Measurements from ENCODE around the gene NFIC.

The NFIC gene

GRCh38 chr19:3453840-3454239 lies 87.5 kb downstream of the NFIC start:
- Histone ChIP-seq H2AFZ (ENCODE audit: low read depth, low read length) (no peak overlapping the region), H3K4me3 (ENCODE audit: low read depth in 1 of 2, low read length in 2 of 2) (no peak overlapping the region), H3K9me3 (ENCODE audit: insufficient read depth, low read length, severe bottlenecking) (no peaks in the 10 kb centered on the region), H4K20me1 (ENCODE audit: insufficient read depth, low read length) (peaks cover 27% of the 10 kb centered on the region), H3K36me3 (ENCODE audit: insufficient read depth, low read length) (peaks cover 65% of the 10 kb centered on the region), H3K27me3 (ENCODE audit: insufficient read depth, low read length, poor library complexity) (no peaks in the 10 kb centered on the region), H3K79me2 (ENCODE audit: insufficient read depth, low read length) (no peaks in the 10 kb centered on the region), H3K4me1 (ENCODE audit: insufficient read depth, low read length) (no peaks in the 10 kb centered on the region), H3K27ac (ENCODE audit: low read length) (no peak overlapping the region), H3K9ac (ENCODE audit: low read depth, low read length) (no peak overlapping the region), H3K4me2 (ENCODE audit: insufficient read depth, low read length) (no peak overlapping the region)
- no peak for TF ChIP-seq CTCF (IDR thresholded peaks at IDR 0.05; ENCODE audit: borderline replicate concordance, extremely low read depth, low read length, poor library complexity, severe bottlenecking)
- TF ChIP-seq EZH2 (IDR thresholded peaks at IDR 0.05; ENCODE audit: borderline replicate concordance, low read depth, low read length, severe bottlenecking): no peak
- ATAC-seq (ENCODE audit: insufficient read depth, low read depth) (no peak), DNase-seq (no peak)

DNA sequence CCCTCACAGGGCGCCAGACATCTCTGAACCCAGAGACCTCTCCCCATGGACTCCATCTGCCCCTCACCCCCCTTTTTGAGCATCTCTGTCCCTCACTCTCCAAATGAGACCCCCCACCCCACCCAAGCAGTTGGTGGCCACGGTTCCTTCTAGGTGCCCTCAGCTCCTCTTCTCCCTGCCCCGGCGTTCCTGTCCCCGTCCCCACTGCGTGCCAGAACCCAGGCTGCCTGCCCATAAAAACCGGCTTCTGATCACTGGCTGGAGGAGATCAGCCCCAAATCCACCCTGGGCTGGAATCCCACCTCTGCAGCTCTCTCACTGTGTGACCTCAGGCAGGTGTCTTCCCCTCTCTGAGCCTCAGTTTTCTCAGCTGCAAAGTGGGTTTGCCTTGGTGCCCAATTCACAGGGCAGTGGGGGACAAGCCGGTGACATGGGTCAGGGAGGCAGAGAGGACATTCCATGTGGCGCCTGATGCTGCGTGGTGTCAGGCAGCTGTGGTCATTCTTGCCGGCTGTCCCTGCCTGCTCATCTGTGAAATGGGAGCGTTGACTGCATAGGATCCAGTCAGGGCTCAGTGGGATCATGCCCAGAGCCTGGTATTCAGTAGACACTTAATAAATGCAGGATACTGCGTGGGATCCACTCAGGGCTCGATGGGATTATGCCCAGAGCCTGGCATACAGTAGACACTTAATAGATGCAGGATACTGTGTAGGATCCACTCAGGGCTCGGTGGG lies 88.4 kb downstream of the NFIC start:
- Histone ChIP-seq H3K9me3 (ENCODE audit: insufficient read depth, low read length, severe bottlenecking) (no peaks in the 10 kb centered on the region), H3K4me2 (ENCODE audit: insufficient read depth, low read length) (no peak overlapping the region), H3K9ac (ENCODE audit: low read depth, low read length) (no peak overlapping the region), H3K4me1 (ENCODE audit: insufficient read depth, low read length) (no peaks in the 10 kb centered on the region), H3K27me3 (ENCODE audit: insufficient read depth, low read length, poor library complexity) (no peaks in the 10 kb centered on the region), H3K27ac (ENCODE audit: low read length) (no peak overlapping the region), H2AFZ (ENCODE audit: low read depth, low read length) (no peak overlapping the region), H3K79me2 (ENCODE audit: insufficient read depth, low read length) (no peaks in the 10 kb centered on the region), H3K4me3 (ENCODE audit: low read depth in 1 of 2, low read length in 2 of 2) (no peak overlapping the region), H3K36me3 (ENCODE audit: insufficient read depth, low read length) (peaks cover 68% of the 10 kb centered on the region), H4K20me1 (ENCODE audit: insufficient read depth, low read length) (peaks cover 29% of the 10 kb centered on the region)
- TF ChIP-seq EZH2 (IDR thresholded peaks at IDR 0.05; ENCODE audit: borderline replicate concordance, low read depth, low read length, severe bottlenecking) (no peak), CTCF (IDR thresholded peaks at IDR 0.05; ENCODE audit: borderline replicate concordance, extremely low read depth, low read length, poor library complexity, severe bottlenecking) (no peak)
- DNase-seq (no peak), ATAC-seq (ENCODE audit: insufficient read depth, low read depth) (no peak)

GRCh38 chr19:3455393-3455955 lies 89.1 kb downstream of the NFIC start:
- H3K27ac ChIP-seq (ENCODE audit: low read length): no peak overlapping the region
- H3K9me3 ChIP-seq (ENCODE audit: insufficient read depth, low read length, severe bottlenecking): no peaks in the 10 kb centered on the region
- H3K9ac ChIP-seq (ENCODE audit: low read depth, low read length): no peak overlapping the region
- DNase-seq: no peak
- H3K27me3 ChIP-seq (ENCODE audit: insufficient read depth, low read length, poor library complexity): no peaks in the 10 kb centered on the region
- H3K36me3 ChIP-seq (ENCODE audit: insufficient read depth, low read length): peaks cover 72% of the 10 kb centered on the region
- no peak for TF ChIP-seq CTCF (IDR thresholded peaks at IDR 0.05; ENCODE audit: borderline replicate concordance, extremely low read depth, low read length, poor library complexity, severe bottlenecking)
- TF ChIP-seq EZH2 (IDR thresholded peaks at IDR 0.05; ENCODE audit: borderline replicate concordance, low read depth, low read length, severe bottlenecking): no peak
- peaks cover 29% of the 10 kb centered on the region for H4K20me1 ChIP-seq (ENCODE audit: insufficient read depth, low read length)
- H2AFZ ChIP-seq (ENCODE audit: low read depth, low read length): no peak overlapping the region
- no peak overlapping the region for H3K4me2 ChIP-seq (ENCODE audit: insufficient read depth, low read length)
- no peak for ATAC-seq (ENCODE audit: insufficient read depth, low read depth)
- no peaks in the 10 kb centered on the region for H3K4me1 ChIP-seq (ENCODE audit: insufficient read depth, low read length)
- no peak overlapping the region for H3K4me3 ChIP-seq (ENCODE audit: low read depth in 1 of 2, low read length in 2 of 2)
- no peaks in the 10 kb centered on the region for H3K79me2 ChIP-seq (ENCODE audit: insufficient read depth, low read length)

All from DND-41 (cell line).